Esophagus muscularis mucosa (tissue), 3 donors: ENCODE data around the gene LRRC4B.

Experiments used
- POLR2A ChIP-seq: fragments of 450-650 bp; IDR thresholded peaks from one replicate; pipeline ENCODE4 v1.6.1; 2017; ENCODE audit warnings: antibody characterized with exemption, moderate library complexity, mild to moderate bottlenecking, low read depth
- POLR2AphosphoS5 ChIP-seq, 2 donors: sonication (generic); formaldehyde crosslinking; IDR thresholded peaks; one replicate each; pipeline ENCODE4 v1.6.1; 2017; ENCODE audit warnings: antibody characterized with exemption in 2 of 2
- TF ChIP-seq, protein P1 (sequence below), 3 experiments: fragments of 200-600 bp in 2 of 3; fragments of 450-650 bp in 1 of 3; sonication (generic) in 2 of 3; IDR thresholded peaks; one replicate each; pipeline ENCODE4 v1.5.1; 2017 to 2019; ENCODE audit warnings: antibody characterized with exemption in 3 of 3, mild to moderate bottlenecking in 2 of 3, moderate library complexity in 1 of 3

- TF ChIP-seq, protein P1, sequence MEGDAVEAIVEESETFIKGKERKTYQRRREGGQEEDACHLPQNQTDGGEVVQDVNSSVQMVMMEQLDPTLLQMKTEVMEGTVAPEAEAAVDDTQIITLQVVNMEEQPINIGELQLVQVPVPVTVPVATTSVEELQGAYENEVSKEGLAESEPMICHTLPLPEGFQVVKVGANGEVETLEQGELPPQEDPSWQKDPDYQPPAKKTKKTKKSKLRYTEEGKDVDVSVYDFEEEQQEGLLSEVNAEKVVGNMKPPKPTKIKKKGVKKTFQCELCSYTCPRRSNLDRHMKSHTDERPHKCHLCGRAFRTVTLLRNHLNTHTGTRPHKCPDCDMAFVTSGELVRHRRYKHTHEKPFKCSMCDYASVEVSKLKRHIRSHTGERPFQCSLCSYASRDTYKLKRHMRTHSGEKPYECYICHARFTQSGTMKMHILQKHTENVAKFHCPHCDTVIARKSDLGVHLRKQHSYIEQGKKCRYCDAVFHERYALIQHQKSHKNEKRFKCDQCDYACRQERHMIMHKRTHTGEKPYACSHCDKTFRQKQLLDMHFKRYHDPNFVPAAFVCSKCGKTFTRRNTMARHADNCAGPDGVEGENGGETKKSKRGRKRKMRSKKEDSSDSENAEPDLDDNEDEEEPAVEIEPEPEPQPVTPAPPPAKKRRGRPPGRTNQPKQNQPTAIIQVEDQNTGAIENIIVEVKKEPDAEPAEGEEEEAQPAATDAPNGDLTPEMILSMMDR (IDR thresholded peaks at IDR 0.05): no peak
- TF ChIP-seq POLR2A (no peak), POLR2AphosphoS5 (IDR thresholded peaks at IDR 0.05) (no peak)
Observed at GRCh38 chr19:50512999-50513745, 55.1 kb downstream of the LRRC4B start.
